ENCODE measurements around the gene FUT7.
A peak's percentile ranks its signal among the peaks of the same experiment; 100 is the strongest.

Gene FUT7

DNA sequence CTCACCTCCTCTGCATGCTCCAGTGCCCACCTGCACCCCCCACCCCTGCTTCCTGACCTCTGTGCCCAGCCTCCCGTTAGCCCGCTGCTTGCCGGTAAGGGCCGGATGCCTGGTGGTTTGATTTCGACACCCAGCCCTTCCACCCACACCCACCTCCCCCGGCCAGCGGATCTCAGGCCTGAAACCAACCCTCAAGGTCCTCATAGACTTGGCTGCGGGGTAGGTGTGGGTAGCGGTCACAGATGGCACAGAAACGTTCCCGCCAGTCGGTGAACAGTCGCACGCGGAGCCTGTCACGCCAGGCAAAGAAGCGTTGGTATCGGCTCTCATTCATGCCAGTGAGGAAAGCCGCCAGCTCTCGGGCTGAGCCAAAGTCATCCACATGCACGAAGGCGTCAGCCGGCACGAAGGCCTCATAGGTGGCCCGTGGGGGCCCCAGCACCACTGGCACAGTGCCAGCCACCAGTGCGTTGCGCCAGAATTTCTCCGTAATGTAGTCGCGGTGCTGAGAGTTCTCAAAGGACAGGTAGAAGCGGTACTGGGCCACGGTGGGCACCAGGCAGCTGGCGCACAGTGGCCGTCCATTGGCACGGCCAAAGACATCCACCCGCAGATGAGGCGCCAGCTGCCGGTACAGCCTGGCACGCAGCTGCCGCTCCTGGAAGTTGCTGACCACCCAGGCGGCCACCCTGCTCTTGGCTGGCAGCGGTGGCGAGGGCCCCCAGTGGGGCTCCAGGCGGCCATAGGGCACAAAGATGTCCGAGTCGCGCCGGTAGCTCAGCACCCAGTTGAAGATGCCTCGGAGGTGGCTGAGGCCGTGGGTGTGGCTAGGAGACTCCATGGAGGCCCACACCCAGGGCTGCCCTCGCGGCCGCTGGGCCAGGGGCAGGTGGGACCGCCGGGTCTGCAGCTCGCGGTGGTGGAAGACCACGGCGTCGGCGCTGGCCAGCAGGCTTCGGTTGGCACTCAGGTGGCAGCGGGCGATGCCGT, 1.1 kb downstream of the FUT7 start:
- ChIA-PET CTCF (interaction anchor here (0.7 to 5.8 kb wide), 21 partner anchors 12 to 253 kb away, joined by 3 to 86 read pairs (median 11); partner anchors contain the start of genes CLIC3, NPDC1, SAPCD2 and TMEM141), POLR2A (interaction anchor here (0.6 to 0.8 kb wide), 2 partner anchors 9 to 24 kb away, joined by 3 to 4 read pairs; no protein-coding TSS in a partner anchor)
- H3K27ac ChIP-seq (ENCODE audit: extremely low read depth, low read depth, low read length) = no peak overlapping the region
- TF ChIP-seq ZFP37 (tag by site-specific recombination; IDR thresholded peaks at IDR 0.05) (no peak), ZNF341 (tag by site-specific recombination; IDR thresholded peaks at IDR 0.05; ENCODE audit: low read depth) (peak; percentile 54; the same call in 1 of the 2 replicates), KLF8 (tag by site-specific recombination; IDR thresholded peaks at IDR 0.05) (no peak), EGR2 (tag by site-specific recombination; IDR thresholded peaks at IDR 0.05; ENCODE audit: low read depth) (peak; percentile 86), SCRT2 (tag by site-specific recombination; IDR thresholded peaks at IDR 0.05) (no peak), ZNF16 (tag by site-specific recombination; IDR thresholded peaks at IDR 0.05; ENCODE audit: low read depth) (no peak), ZNF112 (tag by site-specific recombination; IDR thresholded peaks at IDR 0.05) (no peak), ZFHX2 (tag by site-specific recombination; conservative IDR thresholded peaks at IDR 0.05) (peak; percentile 86), SP2 (tag by site-specific recombination; IDR thresholded peaks at IDR 0.05) (no peak), ZNF223 (tag by site-specific recombination; IDR thresholded peaks at IDR 0.05) (no peak), GLI4 (tag by site-specific recombination; IDR thresholded peaks at IDR 0.05) (no peak), ZNF548 (tag by site-specific recombination; IDR thresholded peaks at IDR 0.05) (no peak)
- TF ChIP-seq, protein P1, sequence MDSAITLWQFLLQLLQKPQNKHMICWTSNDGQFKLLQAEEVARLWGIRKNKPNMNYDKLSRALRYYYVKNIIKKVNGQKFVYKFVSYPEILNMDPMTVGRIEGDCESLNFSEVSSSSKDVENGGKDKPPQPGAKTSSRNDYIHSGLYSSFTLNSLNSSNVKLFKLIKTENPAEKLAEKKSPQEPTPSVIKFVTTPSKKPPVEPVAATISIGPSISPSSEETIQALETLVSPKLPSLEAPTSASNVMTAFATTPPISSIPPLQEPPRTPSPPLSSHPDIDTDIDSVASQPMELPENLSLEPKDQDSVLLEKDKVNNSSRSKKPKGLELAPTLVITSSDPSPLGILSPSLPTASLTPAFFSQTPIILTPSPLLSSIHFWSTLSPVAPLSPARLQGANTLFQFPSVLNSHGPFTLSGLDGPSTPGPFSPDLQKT (IDR thresholded peaks at IDR 0.05; ENCODE audit: borderline replicate concordance, low read depth, low read length) = no peak
- TF ChIP-seq, protein P2, sequence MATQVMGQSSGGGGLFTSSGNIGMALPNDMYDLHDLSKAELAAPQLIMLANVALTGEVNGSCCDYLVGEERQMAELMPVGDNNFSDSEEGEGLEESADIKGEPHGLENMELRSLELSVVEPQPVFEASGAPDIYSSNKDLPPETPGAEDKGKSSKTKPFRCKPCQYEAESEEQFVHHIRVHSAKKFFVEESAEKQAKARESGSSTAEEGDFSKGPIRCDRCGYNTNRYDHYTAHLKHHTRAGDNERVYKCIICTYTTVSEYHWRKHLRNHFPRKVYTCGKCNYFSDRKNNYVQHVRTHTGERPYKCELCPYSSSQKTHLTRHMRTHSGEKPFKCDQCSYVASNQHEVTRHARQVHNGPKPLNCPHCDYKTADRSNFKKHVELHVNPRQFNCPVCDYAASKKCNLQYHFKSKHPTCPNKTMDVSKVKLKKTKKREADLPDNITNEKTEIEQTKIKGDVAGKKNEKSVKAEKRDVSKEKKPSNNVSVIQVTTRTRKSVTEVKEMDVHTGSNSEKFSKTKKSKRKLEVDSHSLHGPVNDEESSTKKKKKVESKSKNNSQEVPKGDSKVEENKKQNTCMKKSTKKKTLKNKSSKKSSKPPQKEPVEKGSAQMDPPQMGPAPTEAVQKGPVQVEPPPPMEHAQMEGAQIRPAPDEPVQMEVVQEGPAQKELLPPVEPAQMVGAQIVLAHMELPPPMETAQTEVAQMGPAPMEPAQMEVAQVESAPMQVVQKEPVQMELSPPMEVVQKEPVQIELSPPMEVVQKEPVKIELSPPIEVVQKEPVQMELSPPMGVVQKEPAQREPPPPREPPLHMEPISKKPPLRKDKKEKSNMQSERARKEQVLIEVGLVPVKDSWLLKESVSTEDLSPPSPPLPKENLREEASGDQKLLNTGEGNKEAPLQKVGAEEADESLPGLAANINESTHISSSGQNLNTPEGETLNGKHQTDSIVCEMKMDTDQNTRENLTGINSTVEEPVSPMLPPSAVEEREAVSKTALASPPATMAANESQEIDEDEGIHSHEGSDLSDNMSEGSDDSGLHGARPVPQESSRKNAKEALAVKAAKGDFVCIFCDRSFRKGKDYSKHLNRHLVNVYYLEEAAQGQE (tag by site-specific recombination; IDR thresholded peaks at IDR 0.05) = no peak
- TF ChIP-seq, protein P3, sequence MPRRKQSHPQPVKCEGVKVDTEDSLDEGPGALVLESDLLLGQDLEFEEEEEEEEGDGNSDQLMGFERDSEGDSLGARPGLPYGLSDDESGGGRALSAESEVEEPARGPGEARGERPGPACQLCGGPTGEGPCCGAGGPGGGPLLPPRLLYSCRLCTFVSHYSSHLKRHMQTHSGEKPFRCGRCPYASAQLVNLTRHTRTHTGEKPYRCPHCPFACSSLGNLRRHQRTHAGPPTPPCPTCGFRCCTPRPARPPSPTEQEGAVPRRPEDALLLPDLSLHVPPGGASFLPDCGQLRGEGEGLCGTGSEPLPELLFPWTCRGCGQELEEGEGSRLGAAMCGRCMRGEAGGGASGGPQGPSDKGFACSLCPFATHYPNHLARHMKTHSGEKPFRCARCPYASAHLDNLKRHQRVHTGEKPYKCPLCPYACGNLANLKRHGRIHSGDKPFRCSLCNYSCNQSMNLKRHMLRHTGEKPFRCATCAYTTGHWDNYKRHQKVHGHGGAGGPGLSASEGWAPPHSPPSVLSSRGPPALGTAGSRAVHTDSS (tag by site-specific recombination; IDR thresholded peaks at IDR 0.05) = no peak
- TF ChIP-seq, protein P4, sequence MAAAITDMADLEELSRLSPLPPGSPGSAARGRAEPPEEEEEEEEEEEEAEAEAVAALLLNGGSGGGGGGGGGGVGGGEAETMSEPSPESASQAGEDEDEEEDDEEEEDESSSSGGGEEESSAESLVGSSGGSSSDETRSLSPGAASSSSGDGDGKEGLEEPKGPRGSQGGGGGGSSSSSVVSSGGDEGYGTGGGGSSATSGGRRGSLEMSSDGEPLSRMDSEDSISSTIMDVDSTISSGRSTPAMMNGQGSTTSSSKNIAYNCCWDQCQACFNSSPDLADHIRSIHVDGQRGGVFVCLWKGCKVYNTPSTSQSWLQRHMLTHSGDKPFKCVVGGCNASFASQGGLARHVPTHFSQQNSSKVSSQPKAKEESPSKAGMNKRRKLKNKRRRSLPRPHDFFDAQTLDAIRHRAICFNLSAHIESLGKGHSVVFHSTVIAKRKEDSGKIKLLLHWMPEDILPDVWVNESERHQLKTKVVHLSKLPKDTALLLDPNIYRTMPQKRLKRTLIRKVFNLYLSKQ (tag by site-specific recombination; IDR thresholded peaks at IDR 0.05; ENCODE audit: borderline replicate concordance) = no peak
- TF ChIP-seq, protein P5, sequence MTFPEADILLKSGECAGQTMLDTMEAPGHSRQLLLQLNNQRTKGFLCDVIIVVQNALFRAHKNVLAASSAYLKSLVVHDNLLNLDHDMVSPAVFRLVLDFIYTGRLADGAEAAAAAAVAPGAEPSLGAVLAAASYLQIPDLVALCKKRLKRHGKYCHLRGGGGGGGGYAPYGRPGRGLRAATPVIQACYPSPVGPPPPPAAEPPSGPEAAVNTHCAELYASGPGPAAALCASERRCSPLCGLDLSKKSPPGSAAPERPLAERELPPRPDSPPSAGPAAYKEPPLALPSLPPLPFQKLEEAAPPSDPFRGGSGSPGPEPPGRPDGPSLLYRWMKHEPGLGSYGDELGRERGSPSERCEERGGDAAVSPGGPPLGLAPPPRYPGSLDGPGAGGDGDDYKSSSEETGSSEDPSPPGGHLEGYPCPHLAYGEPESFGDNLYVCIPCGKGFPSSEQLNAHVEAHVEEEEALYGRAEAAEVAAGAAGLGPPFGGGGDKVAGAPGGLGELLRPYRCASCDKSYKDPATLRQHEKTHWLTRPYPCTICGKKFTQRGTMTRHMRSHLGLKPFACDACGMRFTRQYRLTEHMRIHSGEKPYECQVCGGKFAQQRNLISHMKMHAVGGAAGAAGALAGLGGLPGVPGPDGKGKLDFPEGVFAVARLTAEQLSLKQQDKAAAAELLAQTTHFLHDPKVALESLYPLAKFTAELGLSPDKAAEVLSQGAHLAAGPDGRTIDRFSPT (tag by site-specific recombination; IDR thresholded peaks at IDR 0.05) = 0 out of 2 replicates have a peak, but pooled peaks have one; percentile 32
- H3K9me3 ChIP-seq (ENCODE audit: control insufficient read depth, insufficient read depth, low read depth, low read length) = no peaks in the 10 kb centered on the region
- H3K4me3 ChIP-seq (ENCODE audit: low read depth, low read length) = no peak overlapping the region
- no peaks in the 10 kb centered on the region for H3K36me3 ChIP-seq (ENCODE audit: control insufficient read depth in 2 of 2, insufficient read depth in 1 of 2, low read length in 2 of 2)
- peaks cover 2% of the 10 kb centered on the region; the same call in 1 of the 2 replicates for H3K4me1 ChIP-seq (ENCODE audit: control insufficient read depth, insufficient read depth, low read length)

Measured in HEK293 (cell line).